GM19468 (cell line): ENCODE data around the gene CPD.

Experiments used
- ATAC-seq: cut with Tn5 transposase; IDR thresholded peaks from one replicate; pipeline ENCODE4 v1.9.1; 2021; ENCODE audit warnings: mild to moderate bottlenecking, moderate library complexity, moderate number of reproducible peaks; ENCODE audit not compliant: unreplicated experiment; ENCODE audit errors: extremely low read depth

The CPD gene

GRCh38 chr17:30477774-30478115 lies 99.0 kb downstream of the CPD start:
- no peak for ATAC-seq

GRCh38 chr17:30482555-30482954 lies 103.8 kb downstream of the CPD start:
- no peak for ATAC-seq

- no peak for ATAC-seq
Observed at GRCh38 chr17:30483159-30483558, 104.4 kb downstream of the CPD start.

DNA sequence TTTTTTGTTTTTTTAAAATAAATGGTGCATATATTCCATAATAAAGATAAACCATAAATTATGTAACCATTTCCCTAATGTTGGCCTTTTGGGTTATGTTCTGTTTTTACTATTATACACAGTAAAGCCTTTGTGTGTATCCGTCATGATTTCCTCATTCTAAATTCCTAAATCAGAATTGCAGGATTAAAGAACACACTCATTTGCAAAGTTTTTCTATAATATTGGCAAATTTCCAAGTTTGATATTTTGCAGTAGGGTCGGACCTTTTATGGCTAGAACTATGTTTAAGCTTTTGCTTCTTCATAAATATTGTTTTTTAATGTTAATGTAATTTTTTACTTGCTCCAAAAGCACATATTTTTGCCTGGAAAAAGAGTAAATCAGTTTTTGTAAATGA lies 115.1 kb downstream of the CPD start:
- no peak for ATAC-seq

DNA sequence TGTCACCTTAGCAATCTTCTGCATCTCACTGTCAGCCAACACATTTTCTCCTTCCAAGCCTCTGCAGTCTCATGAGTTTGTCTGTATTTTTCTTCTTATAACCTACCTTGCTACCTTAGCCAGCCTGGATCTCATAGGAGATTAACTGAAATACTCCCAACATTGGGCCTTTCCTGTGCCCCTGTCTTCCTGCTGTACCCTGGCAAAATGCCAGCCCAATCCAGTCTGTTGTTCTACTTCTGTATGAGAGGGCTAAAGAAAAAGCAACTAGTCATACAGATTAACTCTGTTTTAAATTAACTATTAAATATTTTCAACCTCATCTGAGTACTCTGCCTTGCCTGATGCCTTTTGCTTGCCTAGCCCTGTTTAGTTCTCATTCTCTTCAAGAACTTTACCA lies 116.9 kb downstream of the CPD start:
- ATAC-seq, result no peak

- ATAC-seq, result no peak
Observed at GRCh38 chr17:30503558-30503957, 124.8 kb downstream of the CPD start.

DNA sequence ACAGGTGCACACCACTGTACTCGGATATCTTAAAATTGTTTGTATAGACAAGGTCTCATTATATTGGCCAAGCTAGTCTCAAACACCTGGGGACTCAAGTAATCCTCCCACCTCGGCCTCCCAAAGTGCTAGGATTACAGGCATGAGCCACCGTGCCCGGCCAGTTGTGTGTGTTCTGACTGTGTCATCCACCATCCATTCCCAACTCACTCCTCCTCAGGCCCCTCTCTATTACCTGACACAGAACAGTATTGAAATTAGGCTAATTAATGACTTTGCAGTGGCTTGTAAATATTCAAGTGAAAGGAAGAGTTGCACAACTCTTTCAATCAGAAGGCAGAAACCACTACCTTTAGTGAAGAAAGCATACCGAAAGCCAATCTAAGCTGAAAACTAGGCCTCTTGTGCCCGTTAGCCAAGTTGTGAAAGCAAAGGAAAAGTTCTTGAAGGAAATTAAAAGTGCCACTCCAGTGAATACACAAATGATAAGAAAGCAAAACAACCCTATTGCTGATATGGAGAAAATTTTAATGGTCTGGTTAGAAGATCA lies 127.2 kb downstream of the CPD start:
- ATAC-seq, result no peak

- ATAC-seq, result no peak
Observed at GRCh38 chr17:30506481-30506880, 127.8 kb downstream of the CPD start.

GRCh38 chr17:30513346-30513745 lies 134.6 kb downstream of the CPD start:
- no peak for ATAC-seq

DNA sequence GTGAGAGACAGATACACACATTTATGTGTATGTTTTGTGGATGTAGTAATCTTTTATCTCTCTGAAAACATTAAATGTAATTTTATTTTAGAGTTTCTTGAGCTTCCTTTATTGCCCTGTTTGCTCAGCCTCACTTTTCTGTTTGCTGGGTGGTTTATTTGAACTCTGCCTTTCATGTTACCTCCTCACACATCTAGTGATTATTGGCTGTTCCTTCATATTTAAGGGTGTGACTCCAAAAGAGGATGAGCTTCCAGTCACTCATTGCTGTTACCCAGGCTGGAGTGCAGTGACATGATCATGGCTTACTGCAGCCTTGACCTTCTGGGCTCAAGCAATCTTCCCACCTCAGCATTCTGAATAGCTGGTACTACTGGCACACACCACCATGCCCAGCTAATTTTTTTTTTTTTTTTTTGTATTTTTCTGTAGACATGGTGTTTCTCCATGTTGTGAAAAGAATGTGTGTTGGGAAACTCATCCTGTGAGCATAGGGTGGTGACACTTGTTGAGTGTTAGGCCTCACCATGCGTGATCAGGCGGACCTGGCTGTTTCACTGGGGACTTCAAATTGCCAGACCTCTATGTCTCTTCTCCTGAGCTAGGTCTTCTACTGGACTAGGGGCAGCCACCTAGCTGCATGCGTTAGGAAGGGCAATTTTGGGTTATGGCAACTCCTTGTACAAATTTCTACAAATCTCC lies 136.3 kb downstream of the CPD start:
- ATAC-seq, result no peak

DNA sequence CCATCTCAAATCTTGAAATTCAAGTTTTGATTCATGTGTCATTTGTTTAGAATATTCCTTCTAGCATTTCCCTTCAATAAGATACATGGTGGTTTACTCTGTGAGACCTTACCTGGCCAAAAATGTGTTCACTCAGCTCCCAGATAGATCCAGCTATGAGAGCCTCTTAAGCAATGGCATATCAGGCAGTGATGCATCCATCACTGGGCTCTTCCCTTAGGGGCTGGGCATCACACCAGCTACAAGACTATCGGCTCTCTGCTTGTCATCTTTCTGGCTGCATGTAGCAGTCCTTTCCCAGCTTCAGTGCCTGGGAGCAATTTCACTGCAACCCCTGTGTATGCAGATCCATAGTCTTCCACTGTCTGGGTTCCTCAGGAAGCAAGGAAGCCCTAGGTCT lies 139.1 kb downstream of the CPD start:
- ATAC-seq, result no peak

DNA sequence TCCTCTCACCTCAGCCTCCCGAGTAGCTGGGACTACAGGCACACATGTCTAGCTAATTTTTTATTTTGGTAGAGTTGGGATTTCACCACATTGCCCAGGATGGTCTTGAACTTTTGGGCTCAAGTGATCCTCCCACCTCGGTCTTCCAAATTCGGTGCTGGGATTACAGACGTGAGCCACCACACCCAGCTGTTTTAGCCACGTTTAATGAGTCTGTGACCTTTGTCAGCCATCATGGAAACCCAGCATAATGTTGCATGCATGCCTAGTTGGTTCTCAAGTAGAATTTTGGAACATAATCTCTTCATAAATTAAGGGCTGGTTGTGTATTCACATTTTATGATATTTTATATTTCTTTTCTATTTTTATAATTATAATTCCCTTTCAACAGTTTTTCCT lies 140.4 kb downstream of the CPD start:
- no peak for ATAC-seq
